Psoas muscle (tissue), 8 donors: ENCODE data around the gene ING3. TPM values are rescaled to one million over a fixed set of nuclear protein-coding genes. Genes with fewer than 3 reads are reported as not detected.

Source experiments
- ATAC-seq, 4 donors: fragments of 200-7000 bp; cut with Tn5 transposase; one replicate each; pipeline ENCODE4 v1.9.1; 2020; ENCODE audit warnings: moderate library complexity in 3 of 4, mild to moderate bottlenecking in 2 of 4
- DNase-seq, 2 donors: peaks; one replicate each; pipeline ENCODE4 v3.0.0-alpha.2; 2020
- H3K27ac ChIP-seq: fragments of 200-600 bp; one replicate; pipeline ENCODE4 v1.8.0; 2022
- H3K27me3 ChIP-seq, 3 donors: fragments of 200-600 bp in 1 of 3; one replicate each; pipeline versions ENCODE4 v1.6.1 to v1.8.0; 2013 to 2022; ENCODE audit warnings: low read length in 2 of 3, mild to moderate bottlenecking in 2 of 3, moderate library complexity in 1 of 3; ENCODE audit not compliant: insufficient read depth in 3 of 3
- H3K36me3 ChIP-seq, 2 donors: fragments of 200-600 bp in 1 of 2; one replicate each; pipeline versions ENCODE4 v1.6.1 to v1.8.0; 2013 to 2022; ENCODE audit warnings: low read depth in 1 of 2, mild to moderate bottlenecking in 1 of 2, moderate library complexity in 1 of 2; ENCODE audit not compliant: insufficient read depth in 1 of 2
- H3K4me1 ChIP-seq: fragments of 200-600 bp; one replicate; pipeline ENCODE4 v1.8.0; 2022
- H3K4me3 ChIP-seq: fragments of 200-600 bp; one replicate; pipeline ENCODE4 v1.8.0; 2022; ENCODE audit warnings: mild to moderate bottlenecking
- H3K9me3 ChIP-seq: fragments of 200-600 bp; one replicate; pipeline ENCODE4 v1.8.0; 2022
- CTCF ChIP-seq: fragments of 200-600 bp; IDR thresholded peaks from one replicate; pipeline ENCODE4 v1.8.0; 2022; ENCODE audit warnings: antibody characterized with exemption
- WGBS, 3 donors: extraction: QIAGEN DNeasy Blood & Tissue Kit; methylation state at CpG; one replicate each; pipeline versions ENCODE4 v1.1.6 to v1.1.7; 2013; 5-methylcytosine and 5-hydroxymethylcytosine counted together
- intact Hi-C, 2 donors: fragments of 100-400 bp; cut with DNase I; formaldehyde crosslinking; loops; one replicate each; pipeline versions ENCODE4 v1.11.0 to v1.14.2; 2022
- polyA plus RNA-seq, 3 donors: library from polyadenylated mRNA; stranded (reverse); fragments of 200-250 nt; gene quantifications; one replicate each; pipeline ENCODE4 v1.2.3, GENCODE V29; 2013
- total RNA-seq, 4 donors: library from RNA; stranded (reverse); fragmentation: NEBNext Ultra II Directional in 2 of 4; extraction: Animal tissue kit (Norgen Biotek cat#: 25700) in 2 of 4; gene quantifications; one replicate each; pipeline versions ENCODE4 v1.2.1 to v1.2.4, GENCODE V29; 2021 to 2023
- donor health status: healthy with polysubstance abuse.
- donor health status: DM: no; HTN: no; CAD: no; lungs with moderate emphysema.
- donor health status: Bipolar disorder and iron deficiency.
- donor health status: healthy.
- donor health status: DM: yes; HTN: yes; CAD: no.
- donor health status: DM: no; HTN: no; CAD: no.
- donor health status: DM: no; HTN: no; CAD: no.
- donor health status: DM: yes; HTN: yes; CAD: no.

The ING3 gene
- total and polyA plus RNA-seq, 7 donors, result 5.5 to 10.1 (median 8.3) TPM

DNA sequence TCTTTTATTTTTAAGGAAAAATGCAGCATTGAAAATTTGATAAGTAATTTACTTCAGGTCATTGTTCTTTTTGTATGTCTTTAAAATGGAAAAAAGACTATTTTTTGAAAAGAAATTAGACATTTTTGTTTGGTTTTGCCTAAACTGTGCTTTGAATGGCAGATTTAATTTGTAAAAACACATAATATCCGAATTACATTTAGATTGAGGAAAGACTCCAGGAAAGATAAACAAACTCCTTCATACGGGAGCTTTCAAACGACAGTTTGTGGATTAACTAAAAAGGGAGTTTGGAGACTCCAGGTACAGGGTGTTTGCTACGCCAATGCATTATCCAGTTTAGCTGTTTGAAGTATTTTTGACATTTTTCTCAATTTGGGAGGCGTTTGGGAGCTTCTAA lies 74.0 kb downstream of the ING3 start:
- TF ChIP-seq CTCF, result no peak
- WGBS, 3 donors, result 47 to 65% (median 49%) methylated on average over 5 of the region's 5 CpGs
- Histone ChIP-seq H3K4me3 (no peak overlapping the region), H3K4me1 (peaks cover 64% of the 10 kb centered on the region), H3K36me3 (no peaks in the 10 kb centered on the region), H3K9me3 (no peaks in the 10 kb centered on the region), H3K27me3 (no peaks in the 10 kb centered on the region), H3K27ac (peak overlapping the region; percentile 39)
- intact Hi-C loops, result no loop called here
- DNase-seq (no peak), ATAC-seq (no peak)

DNA sequence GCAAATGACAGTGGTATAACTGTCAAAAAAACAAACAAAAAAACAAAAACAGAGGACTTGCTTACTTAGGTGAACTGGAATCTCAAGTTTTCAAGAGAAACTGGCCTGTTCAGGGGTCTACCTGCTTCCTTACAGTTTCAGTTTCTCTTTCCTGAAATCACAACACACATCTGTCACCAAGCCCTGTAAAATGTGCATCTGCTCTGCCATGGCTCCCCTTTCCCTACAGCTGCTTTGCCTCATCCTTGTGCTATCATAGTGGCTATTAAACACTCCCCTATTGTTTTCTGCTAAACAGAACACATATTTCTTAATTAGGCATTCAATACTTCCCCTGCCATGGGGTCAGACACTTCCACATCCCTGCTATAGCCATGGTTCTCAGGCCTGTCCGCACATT lies 75.6 kb downstream of the ING3 start:
- H3K27ac ChIP-seq, result peak overlapping the region; percentile 39
- peaks cover 59% of the 10 kb centered on the region for H3K4me1 ChIP-seq
- no peaks in the 10 kb centered on the region for H3K27me3 ChIP-seq
- no peak for TF ChIP-seq CTCF
- 89 to 95% (median 90%) methylated on average over 1 of the region's 1 CpG for WGBS, 3 donors
- H3K9me3 ChIP-seq, result no peaks in the 10 kb centered on the region
- H3K4me3 ChIP-seq, result no peak overlapping the region
- no peaks in the 10 kb centered on the region for H3K36me3 ChIP-seq
- DNase-seq (no peak), ATAC-seq (peak in 3 of 4 donors; percentile 35 to 55 (median 39))
- intact Hi-C loops, result no loop called here

- intact Hi-C loops, result no loop called here
- H3K9me3 ChIP-seq, result no peaks in the 10 kb centered on the region
- no peak overlapping the region for H3K4me3 ChIP-seq
- peaks cover 54% of the 10 kb centered on the region for H3K4me1 ChIP-seq
- H3K27ac ChIP-seq, result peak overlapping the region; percentile 39
- DNase-seq (no peak), ATAC-seq (peak in 1 of 4 donors; percentile 28)
- no peaks in the 10 kb centered on the region for H3K36me3 ChIP-seq
- 85 to 100% (median 93%) methylated on average over 3 of the region's 3 CpGs for WGBS, 3 donors
- H3K27me3 ChIP-seq, result no peaks in the 10 kb centered on the region
- TF ChIP-seq CTCF, result no peak
These were observed 76.1 kb downstream of the ING3 start for GRCh38 chr7:121026577-121027111.

Other genes with a start within 250 kb of the ING3 start
- 1 to 10 TPM; 1.6 to 3.8 (median 2.5) TPM for gene TSPAN12, start 92.6 kb upstream of the ING3 start, total RNA-seq
- gene TSPAN12, start 92.6 kb upstream of the ING3 start, polyA plus RNA-seq, result 1 to 10 TPM; 1.5 to 2.3 (median 2.3) TPM
- 10 to 100 TPM; 12.0 to 39.2 (median 23.1) TPM for gene CPED1, start 37.9 kb downstream of the ING3 start, total RNA-seq
- 10 to 100 TPM in 1 of 3 donors, 1 to 10 TPM in 1, under 1 TPM in 1; 0.90 to 11.7 (median 4.9) TPM for gene CPED1, start 37.9 kb downstream of the ING3 start, polyA plus RNA-seq